ENCODE results near the gene PRODH2. TPM values are rescaled to one million over a fixed set of nuclear protein-coding genes. Genes with fewer than 3 reads are reported as not detected.
A peak's percentile ranks its signal among the peaks of the same experiment; 100 is the strongest.

Gene PRODH2
- total RNA-seq, 1 experiment from 2014 or later: 0.44 TPM

DNA sequence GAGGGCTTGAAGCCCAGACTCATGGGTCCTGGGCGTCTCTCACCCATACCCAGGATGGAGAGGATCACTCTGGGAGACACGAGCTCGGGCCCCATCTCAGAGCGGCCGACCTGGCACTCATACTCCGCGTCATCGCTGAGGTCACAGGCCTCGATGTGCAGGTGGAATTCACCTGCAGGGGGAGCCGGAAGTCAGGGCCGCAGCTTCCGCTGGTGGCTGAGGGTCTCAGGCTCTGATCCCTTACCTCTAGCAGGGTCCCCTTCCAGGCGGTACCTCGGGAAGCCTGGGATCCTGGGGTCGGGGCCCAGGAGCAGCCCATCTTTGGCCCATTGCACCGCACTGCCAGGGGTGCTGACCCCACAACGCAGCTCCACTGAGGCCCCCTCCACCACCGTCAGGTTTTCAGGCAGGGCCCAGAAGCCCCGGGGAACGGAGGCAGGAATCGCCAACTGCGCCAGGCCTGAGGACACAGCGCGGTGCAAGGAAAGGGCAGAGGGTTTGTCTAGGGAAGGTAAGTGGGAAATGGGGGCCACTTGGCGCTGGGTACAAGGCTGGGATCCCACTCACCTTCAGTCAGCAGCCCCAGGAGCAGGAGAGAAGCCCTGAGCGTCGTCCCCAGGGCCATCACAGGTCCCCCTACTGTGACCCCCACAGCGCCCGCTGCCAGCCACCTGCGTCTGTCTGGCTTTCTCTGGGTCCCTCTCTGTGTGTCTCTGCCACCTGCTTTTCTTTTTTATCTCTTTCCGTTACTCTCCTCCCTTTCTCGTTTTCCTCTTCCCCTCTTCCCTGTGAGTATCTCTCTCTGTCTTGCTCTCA is 38.8 kb upstream of the PRODH2 start:
- peak; percentile 75 for ATAC-seq
- H3K27me3 ChIP-seq (ENCODE audit: insufficient read depth, low read length): no peaks in the 10 kb centered on the region
- BruUV-seq (replicated peaks): no TSS peak
- no peak for TF ChIP-seq SP1 (IDR thresholded peaks at IDR 0.05; ENCODE audit: low read depth)
- TF ChIP-seq POLR2AphosphoS5 (IDR thresholded peaks at IDR 0.05; ENCODE audit: low read depth, low read length): no peak
- peak; percentile 42; the same call in 1 of the 2 replicates for TF ChIP-seq RAD21 (IDR thresholded peaks at IDR 0.05; ENCODE audit: low read depth)
- no peak for TF ChIP-seq YY1 (IDR thresholded peaks at IDR 0.05; ENCODE audit: extremely low read depth, insufficient replicate concordance, low read depth, low read length)
- TF ChIP-seq, protein P1, sequence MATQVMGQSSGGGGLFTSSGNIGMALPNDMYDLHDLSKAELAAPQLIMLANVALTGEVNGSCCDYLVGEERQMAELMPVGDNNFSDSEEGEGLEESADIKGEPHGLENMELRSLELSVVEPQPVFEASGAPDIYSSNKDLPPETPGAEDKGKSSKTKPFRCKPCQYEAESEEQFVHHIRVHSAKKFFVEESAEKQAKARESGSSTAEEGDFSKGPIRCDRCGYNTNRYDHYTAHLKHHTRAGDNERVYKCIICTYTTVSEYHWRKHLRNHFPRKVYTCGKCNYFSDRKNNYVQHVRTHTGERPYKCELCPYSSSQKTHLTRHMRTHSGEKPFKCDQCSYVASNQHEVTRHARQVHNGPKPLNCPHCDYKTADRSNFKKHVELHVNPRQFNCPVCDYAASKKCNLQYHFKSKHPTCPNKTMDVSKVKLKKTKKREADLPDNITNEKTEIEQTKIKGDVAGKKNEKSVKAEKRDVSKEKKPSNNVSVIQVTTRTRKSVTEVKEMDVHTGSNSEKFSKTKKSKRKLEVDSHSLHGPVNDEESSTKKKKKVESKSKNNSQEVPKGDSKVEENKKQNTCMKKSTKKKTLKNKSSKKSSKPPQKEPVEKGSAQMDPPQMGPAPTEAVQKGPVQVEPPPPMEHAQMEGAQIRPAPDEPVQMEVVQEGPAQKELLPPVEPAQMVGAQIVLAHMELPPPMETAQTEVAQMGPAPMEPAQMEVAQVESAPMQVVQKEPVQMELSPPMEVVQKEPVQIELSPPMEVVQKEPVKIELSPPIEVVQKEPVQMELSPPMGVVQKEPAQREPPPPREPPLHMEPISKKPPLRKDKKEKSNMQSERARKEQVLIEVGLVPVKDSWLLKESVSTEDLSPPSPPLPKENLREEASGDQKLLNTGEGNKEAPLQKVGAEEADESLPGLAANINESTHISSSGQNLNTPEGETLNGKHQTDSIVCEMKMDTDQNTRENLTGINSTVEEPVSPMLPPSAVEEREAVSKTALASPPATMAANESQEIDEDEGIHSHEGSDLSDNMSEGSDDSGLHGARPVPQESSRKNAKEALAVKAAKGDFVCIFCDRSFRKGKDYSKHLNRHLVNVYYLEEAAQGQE (IDR thresholded peaks at IDR 0.05; ENCODE audit: low read depth): no peak
- TF ChIP-seq ZFX (IDR thresholded peaks at IDR 0.05): peak; percentile 83; the same call in 1 of the 2 replicates
- TF ChIP-seq, protein P2, sequence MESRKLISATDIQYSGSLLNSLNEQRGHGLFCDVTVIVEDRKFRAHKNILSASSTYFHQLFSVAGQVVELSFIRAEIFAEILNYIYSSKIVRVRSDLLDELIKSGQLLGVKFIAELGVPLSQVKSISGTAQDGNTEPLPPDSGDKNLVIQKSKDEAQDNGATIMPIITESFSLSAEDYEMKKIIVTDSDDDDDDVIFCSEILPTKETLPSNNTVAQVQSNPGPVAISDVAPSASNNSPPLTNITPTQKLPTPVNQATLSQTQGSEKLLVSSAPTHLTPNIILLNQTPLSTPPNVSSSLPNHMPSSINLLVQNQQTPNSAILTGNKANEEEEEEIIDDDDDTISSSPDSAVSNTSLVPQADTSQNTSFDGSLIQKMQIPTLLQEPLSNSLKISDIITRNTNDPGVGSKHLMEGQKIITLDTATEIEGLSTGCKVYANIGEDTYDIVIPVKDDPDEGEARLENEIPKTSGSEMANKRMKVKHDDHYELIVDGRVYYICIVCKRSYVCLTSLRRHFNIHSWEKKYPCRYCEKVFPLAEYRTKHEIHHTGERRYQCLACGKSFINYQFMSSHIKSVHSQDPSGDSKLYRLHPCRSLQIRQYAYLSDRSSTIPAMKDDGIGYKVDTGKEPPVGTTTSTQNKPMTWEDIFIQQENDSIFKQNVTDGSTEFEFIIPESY (IDR thresholded peaks at IDR 0.05; ENCODE audit: extremely low read depth, insufficient replicate concordance, low read length): no peak
- no peak for TF ChIP-seq FOSL1 (IDR thresholded peaks at IDR 0.05; ENCODE audit: low read depth)
- no peak for TF ChIP-seq SIN3A (IDR thresholded peaks at IDR 0.05; ENCODE audit: low read depth)
- TF ChIP-seq, protein P3, sequence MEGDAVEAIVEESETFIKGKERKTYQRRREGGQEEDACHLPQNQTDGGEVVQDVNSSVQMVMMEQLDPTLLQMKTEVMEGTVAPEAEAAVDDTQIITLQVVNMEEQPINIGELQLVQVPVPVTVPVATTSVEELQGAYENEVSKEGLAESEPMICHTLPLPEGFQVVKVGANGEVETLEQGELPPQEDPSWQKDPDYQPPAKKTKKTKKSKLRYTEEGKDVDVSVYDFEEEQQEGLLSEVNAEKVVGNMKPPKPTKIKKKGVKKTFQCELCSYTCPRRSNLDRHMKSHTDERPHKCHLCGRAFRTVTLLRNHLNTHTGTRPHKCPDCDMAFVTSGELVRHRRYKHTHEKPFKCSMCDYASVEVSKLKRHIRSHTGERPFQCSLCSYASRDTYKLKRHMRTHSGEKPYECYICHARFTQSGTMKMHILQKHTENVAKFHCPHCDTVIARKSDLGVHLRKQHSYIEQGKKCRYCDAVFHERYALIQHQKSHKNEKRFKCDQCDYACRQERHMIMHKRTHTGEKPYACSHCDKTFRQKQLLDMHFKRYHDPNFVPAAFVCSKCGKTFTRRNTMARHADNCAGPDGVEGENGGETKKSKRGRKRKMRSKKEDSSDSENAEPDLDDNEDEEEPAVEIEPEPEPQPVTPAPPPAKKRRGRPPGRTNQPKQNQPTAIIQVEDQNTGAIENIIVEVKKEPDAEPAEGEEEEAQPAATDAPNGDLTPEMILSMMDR (IDR thresholded peaks at IDR 0.05 in 2 of 3, conservative IDR thresholded peaks at IDR 0.05 in 1 of 3; ENCODE audit: borderline replicate concordance in 1 of 3, insufficient read depth in 1 of 3, low read depth in 2 of 3, low read length in 2 of 3): peak; percentile 16 to 53 (median 52); a peak in 5 of 6 replicates
- no peak for TF ChIP-seq EZH2 (IDR thresholded peaks at IDR 0.05)
- TF ChIP-seq ELF1 (IDR thresholded peaks at IDR 0.05; ENCODE audit: borderline replicate concordance, low read depth): no peak
- TF ChIP-seq, protein P4, sequence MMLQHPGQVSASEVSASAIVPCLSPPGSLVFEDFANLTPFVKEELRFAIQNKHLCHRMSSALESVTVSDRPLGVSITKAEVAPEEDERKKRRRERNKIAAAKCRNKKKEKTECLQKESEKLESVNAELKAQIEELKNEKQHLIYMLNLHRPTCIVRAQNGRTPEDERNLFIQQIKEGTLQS (IDR thresholded peaks at IDR 0.05): no peak
- TF ChIP-seq EGR1 (IDR thresholded peaks at IDR 0.05; ENCODE audit: low read depth): no peak
- peak; percentile 50 for TF ChIP-seq POLR2A (IDR thresholded peaks at IDR 0.05; ENCODE audit: borderline replicate concordance, extremely low read depth, insufficient read depth, insufficient read length)
- no peak for TF ChIP-seq CBX3 (IDR thresholded peaks at IDR 0.05; ENCODE audit: low read depth)
- no peak for TF ChIP-seq JUND (IDR thresholded peaks at IDR 0.05)
- no peak for TF ChIP-seq EZH2phosphoT487 (IDR thresholded peaks at IDR 0.05; ENCODE audit: borderline replicate concordance)
- no peak for TF ChIP-seq SRF (IDR thresholded peaks at IDR 0.05; ENCODE audit: low read depth)
- TF ChIP-seq, protein P5, sequence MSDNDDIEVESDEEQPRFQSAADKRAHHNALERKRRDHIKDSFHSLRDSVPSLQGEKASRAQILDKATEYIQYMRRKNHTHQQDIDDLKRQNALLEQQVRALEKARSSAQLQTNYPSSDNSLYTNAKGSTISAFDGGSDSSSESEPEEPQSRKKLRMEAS (IDR thresholded peaks at IDR 0.05): no peak

More for the DNA sequence above, 38.8 kb upstream of the PRODH2 start:
- Histone ChIP-seq H4K20me1 (ENCODE audit: insufficient read depth) (no peaks in the 10 kb centered on the region), H3K9ac (ENCODE audit: low read length) (no peak overlapping the region), H3K79me2 (ENCODE audit: insufficient read depth, low read length) (no peaks in the 10 kb centered on the region), H3K9me2 (ENCODE audit: insufficient read depth) (no peaks in the 10 kb centered on the region), H3K9me3 (ENCODE audit: control insufficient read depth in 1 of 2, insufficient read depth in 1 of 2, low read depth in 1 of 2, low read length in 2 of 2) (no peaks in the 10 kb centered on the region), H3K4me3 (replicated peaks in 1 of 2; ENCODE audit: low read depth in 1 of 2, low read length in 2 of 2) (0 out of 4 replicates have a peak overlapping the region, but pooled peaks of 1 of the 2 experiments have one; percentile 7), H3K4me2 (ENCODE audit: low read length) (peak overlapping the region; percentile 28), H2AFZ (ENCODE audit: low read depth, low read length, poor library complexity, severe bottlenecking) (no peak overlapping the region), H3K36me3 (ENCODE audit: control insufficient read depth in 1 of 2, insufficient read depth in 2 of 2, low read length in 2 of 2) (no peaks in the 10 kb centered on the region), H3K4me1 (ENCODE audit: control insufficient read depth in 1 of 2, insufficient read depth in 2 of 2, low read length in 2 of 2) (peaks cover 0 to 6% of the 10 kb centered on the region in 2 experiments; a peak in 2 of 4 replicates), H3K27ac (ENCODE audit: low read depth, low read length) (no peak overlapping the region)
- DNase-seq (ENCODE audit: low read depth, low spot score): no peak
- ChIA-PET RAD21 (ENCODE audit: low non-redundant PET in 1 of 2, low total read pairs in 2 of 2, uncharacterized antibody in 2 of 2, unreplicated experiment in 2 of 2) (no interaction called here), CTCF (interaction anchor here (1.1 to 1.3 kb wide), 2 partner anchors 32 to 103 kb away, joined by 3 read pairs; partner anchors contain the start of gene LIN37), POLR2A (no interaction called here)
- intact Hi-C loops (cut with micrococcal nuclease): no loop called here
